T-helper 1 cell (primary cell): Measurements from ENCODE around the gene HDAC3.
A peak's percentile ranks its signal among the peaks of the same experiment; 100 is the strongest.

Experiments used
- DNase-seq, 5 donors: peaks; one replicate each; pipeline ENCODE4 v3.0.0-alpha.2; 2012 to 2020

The HDAC3 gene

GRCh38 chr5:141657937-141658545 is 21.4 kb upstream of the HDAC3 start:
- no peak for DNase-seq

GRCh38 chr5:141657404-141657803 is 20.8 kb upstream of the HDAC3 start:
- DNase-seq, result no peak

GRCh38 chr5:141656396-141656795 is 19.7 kb upstream of the HDAC3 start:
- no peak for DNase-seq

- no peak for DNase-seq
These were observed 18.4 kb upstream of the HDAC3 start for GRCh38 chr5:141655020-141655419.

DNA sequence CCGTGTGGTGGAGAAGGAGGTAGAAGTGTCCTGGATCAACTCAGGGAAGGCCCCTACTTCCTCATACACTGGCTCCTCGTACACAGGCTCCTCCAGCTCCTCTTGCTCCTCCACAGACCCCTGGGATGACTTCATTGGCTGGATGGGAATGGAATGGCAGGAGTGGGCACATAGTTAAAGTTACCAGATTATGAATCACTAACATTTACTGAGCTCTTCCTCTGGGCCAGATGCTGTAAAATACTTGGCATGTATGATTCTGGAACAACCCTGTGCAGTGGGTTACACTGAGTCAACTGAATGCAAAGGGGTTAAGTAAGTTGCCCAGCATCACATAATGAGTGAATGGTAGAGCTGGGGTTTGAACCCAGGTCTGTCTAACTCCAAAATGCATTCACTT is 17.6 kb upstream of the HDAC3 start:
- no peak for DNase-seq

- no peak for DNase-seq
These were observed 15.1 kb upstream of the HDAC3 start for GRCh38 chr5:141651728-141652105.

DNA sequence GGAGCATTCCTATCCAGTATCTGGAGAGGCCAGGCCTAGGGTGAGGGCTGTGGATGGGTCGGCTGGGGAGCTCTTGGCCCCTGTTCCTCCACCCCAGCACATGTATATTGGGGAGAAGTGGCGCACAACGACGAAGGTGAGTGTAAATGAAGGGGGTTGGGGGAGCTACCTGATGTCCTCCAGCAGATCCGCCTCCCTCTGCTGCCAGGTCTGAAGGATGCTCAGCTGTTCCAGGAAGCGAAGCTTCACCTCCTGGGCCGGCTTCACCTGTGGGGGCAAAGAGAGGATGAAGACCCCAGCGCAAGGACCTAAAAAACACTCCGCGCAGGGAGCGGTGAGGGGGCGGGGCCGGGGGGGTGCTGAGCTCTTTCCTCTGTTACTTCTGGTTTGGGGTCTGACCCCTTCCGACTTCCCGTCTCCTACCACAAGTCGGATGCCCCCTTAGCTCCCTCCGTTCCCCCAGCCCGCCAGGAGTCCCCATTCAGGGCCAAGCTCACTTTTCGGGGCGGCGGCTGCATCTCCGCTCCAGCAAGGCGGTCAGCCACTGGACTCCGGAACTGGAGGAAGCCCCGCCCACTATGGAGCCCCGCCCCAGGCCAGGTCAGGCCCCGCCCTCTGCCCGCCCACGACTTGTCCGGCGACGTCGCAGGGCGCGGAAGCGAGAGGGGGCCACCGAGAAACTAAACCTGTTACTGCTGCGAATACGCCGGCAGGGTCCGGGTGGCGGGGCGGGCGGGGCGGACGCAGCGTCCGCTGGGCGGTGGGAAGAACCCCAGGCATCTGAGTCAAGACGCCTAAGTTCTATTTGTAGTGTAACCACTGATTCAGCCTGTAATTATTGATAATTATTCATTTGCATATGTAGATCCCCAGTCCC is 14.4 kb upstream of the HDAC3 start, which contains the start of gene FCHSD1:
Gene FCHSD1, minus strand, starts transcription at position 568 of the 877 bp plus-strand sequence. Its CDS starts 50 bp downstream, at position 518.
- peak; percentile 68 to 82 (median 74) for DNase-seq

DNA sequence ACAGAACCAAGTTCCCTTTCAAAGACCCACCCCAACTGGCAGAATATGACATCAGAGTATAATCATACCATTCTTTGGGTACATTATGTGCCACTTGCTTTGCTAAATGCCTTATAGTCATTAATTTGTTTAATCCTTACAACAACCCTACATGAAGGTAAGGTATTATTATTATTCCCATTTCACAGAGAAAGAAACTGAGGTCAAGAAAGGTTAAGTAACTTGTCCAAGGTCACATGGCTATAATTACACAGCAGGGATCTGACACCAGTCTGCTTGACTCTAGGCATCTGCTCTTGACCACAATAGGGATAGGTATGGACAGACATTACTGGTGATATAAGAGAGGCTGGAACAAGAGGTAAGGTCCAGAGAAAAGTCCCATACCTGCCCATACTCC is 13.3 kb upstream of the HDAC3 start:
- DNase-seq, result no peak

GRCh38 chr5:141649056-141649688 is 12.5 kb upstream of the HDAC3 start:
- no peak for DNase-seq

DNA sequence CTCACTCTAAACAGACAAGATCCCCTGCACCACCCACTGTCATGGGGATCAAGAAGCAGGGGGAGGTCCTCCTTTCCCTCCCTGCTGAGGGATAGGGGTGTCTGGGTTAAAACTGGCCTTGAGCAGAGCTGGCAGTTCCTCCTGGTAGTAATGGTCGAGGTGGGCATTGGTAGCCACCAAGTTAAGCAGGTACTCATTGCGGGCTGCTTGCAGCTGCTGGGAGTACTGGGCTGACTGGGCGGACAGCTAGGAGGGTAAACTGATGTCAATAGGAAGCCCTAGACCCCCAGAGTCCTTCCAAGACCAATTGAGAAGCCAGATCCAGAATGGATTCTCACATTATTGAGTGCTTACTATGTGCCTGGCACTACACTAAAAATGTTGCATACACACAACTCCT is 11.2 kb upstream of the HDAC3 start:
- DNase-seq, result no peak

DNA sequence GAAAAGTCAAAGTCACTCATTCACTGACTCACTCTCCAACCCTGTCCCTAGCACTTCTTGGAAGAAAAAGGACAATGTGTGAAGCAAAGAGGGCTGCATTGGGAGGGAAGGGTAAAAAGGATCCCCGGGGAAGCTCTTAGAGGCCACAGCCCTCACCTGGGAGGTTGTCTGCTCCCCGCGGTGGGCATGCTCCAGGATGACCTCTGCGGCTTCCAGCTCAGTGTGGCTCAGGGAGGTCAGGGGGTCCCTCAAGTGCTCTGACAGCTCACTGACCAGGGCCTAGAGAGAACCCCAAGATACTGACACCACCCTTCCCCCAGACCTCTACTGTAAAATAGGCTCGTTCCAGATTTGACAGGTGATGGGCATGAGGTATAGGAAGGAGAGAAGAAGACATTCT is 10.6 kb upstream of the HDAC3 start:
- DNase-seq, result no peak

DNA sequence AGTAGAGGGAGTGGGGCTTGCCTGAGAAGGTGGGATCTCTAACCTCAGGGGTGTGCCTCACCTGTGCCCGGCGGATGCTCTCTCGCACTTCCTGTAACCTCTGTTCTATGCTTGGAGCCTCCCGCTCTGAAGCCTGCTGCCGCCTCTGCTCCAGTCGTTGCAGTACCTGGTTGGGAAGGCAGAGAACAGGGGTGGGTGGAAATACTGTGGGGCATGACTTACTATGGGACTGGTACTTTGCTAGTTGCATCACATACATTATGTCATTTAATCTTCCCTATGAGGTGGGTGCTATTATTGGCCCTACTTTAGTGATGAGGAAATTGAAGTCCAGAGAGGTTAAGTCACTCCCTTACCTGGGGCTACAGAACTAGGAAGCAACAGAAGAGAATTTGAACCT is 9.4 kb upstream of the HDAC3 start:
- no peak for DNase-seq

DNA sequence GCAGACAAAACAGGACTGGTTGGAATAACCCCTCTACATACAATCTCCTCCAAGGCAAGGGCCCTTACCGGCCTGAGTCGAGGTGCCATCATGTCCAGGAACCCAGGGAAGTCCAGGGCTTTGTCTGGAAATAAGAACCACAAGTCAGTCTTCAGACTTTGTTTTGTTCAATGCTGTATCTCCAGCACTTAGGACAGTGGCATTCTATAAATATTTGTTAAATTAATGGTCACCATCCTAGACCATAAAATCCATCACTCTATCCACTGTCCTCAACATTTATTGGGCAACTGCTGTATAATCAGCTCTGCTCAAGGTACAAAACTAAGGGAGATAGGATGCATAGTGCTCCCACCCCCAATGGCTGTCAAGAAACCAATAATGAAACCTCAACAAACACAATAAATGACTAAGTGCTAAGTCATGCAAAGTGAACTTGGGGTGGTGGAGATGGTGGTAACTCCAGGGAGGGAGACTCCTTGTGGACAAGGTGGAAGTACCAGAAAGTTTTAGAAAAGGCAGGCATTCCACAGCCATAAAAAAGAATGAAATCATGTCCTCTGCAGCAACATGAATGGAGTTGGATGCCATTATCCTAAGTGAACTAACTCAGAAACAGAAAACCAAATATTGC is 5.1 kb upstream of the HDAC3 start:
- peak in 1 of 5 donors; percentile 65 for DNase-seq

DNA sequence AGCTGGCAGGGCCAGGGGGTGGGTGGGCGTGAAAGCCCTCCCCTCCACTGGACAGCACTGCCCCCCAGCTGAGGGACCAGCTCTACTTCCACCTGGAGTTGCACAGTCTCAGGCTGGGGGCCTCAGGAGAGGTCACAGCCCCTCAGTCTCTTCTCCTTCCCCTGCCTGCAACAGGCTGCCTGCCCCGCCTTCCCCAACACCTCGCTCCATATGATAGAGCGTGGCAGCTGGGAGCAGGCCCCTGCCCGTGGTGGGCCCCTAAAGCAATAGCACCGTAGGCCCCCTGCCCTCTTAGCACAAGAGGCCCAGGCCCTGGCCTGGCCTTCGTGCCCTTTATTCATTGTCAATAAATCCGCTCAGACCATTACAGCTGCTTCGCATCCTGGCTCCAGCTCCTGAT is 4.0 kb upstream of the HDAC3 start:
- DNase-seq, result no peak

GRCh38 chr5:141640051-141640415 is 3.4 kb upstream of the HDAC3 start:
- DNase-seq, result no peak

GRCh38 chr5:141639357-141640050 is 2.9 kb upstream of the HDAC3 start:
- no peak for DNase-seq

DNA sequence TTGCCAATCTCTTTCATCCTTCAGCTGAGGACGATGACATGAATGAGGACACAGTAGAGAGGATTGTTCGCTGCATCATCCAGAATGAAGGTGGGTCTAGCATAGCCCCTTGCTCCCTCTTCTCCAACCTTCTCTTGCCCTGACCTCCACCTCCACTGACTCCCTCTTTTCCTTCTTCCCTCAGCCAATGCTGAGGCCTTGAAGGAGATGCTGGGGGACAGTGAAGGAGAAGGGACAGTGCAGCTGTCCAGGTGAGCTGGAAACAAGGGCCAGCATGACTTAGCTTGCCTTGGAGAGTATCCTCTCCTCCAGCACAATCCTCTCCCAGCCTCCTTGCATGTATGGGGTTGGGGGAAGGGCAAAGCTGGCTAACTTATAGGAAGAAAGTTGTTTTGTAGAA is 2.1 kb upstream of the HDAC3 start:
- DNase-seq, result no peak

GRCh38 chr5:141637767-141638419 is 1.2 kb upstream of the HDAC3 start:
- peak; percentile 15 to 69 (median 38) for DNase-seq

DNA sequence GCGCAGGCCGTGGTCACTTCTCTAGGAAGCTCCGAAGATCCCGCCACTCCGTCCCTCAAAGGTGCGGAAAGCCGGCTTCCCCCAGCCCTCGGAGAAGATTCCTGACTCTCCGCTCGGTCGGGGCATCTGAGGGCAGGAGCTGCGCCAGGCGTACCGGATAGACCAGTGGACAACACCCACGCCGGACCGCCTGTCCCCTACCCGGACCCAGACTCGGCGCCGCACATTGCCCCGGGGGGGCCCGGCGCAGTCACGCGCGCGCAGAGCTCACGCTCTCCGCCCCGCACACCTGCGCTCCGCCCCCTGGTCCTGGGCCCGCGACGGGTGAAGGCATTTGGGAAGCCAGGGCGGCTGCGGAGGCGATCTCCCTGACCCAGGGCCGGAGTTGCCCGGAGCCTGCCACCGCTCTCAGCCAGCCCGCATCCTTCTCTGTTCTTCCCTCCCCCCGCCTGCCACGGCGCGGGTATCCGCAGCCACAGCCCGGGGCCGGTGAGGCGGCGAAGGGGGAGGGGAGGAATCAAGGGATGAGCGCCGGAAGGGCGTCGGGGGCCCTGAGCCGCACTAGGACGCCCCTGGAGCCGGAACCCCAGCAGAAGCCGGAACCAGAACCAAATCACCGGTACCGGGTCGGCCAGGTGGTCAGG is 596 bp upstream of the HDAC3 start:
- DNase-seq, result peak; percentile 30 to 66 (median 46)

DNA sequence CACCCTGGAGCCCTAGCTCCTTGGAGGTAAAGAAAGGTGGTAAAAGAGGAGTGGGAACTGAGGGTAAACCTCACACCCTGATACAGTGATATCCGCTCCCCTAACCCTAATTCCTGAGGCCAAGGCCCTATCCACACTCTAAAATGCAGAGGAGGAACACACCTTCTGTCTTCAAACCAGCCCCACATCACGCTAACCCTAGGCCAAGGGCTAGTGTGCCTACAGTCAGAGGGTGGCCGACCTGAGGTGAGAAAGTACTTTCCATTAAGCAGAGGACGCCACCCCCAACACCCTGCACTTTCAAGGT is 590 bp downstream of the HDAC3 start:
- DNase-seq, result no peak

- DNase-seq, result no peak
These were observed 1.0 kb downstream of the HDAC3 start for GRCh38 chr5:141635646-141636045.

DNA sequence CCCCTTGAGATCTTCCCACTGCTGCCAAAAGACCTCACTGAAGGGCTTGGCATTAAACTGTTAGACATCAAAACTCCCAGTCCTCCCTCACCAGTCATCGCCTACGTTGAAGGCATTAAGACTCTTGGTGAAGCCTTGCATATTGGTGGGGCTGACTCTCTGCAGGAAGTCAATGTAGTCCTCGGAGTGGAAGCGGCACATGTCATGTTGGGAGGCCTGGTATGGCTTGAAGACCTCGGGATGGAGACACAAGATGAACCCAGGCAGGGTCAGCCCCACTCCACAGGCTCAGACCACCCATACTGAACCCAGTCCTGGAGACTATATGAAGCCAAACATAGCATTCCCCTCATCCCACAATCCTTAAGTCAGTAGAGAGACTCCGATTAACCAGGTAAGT is 1.9 kb downstream of the HDAC3 start:
- no peak for DNase-seq
